Measurements from ENCODE around the gene CDC34. TPM values are rescaled to one million over a fixed set of nuclear protein-coding genes. Genes with fewer than 3 reads are reported as not detected.
A peak's percentile ranks its signal among the peaks of the same experiment; 100 is the strongest.

CDC34 gene
- total RNA-seq, 1 donor from 2014 or later: 23.1 TPM

GRCh38 chr19:510606-511100 is 20.9 kb upstream of the CDC34 start:
- peaks cover 43% of the 10 kb centered on the region for H3K4me1 Mint-ChIP-seq
- no peaks in the 10 kb centered on the region for H3K9me3 Mint-ChIP-seq
- no peaks in the 10 kb centered on the region for H3K27me3 Mint-ChIP-seq
- peak overlapping the region; percentile 84 for H3K27ac Mint-ChIP-seq
- TF ChIP-seq CTCF (IDR thresholded peaks at IDR 0.05): peak; percentile 99
- CTCF ChIA-PET: interaction anchor here (1.0 to 2.2 kb wide), 8 partner anchors 11 to 232 kb away, joined by 3 to 11 read pairs (median 6); partner anchors contain the start of gene CDC34
- DNase-seq: peak; percentile 83
- H3K36me3 Mint-ChIP-seq (ENCODE audit: low read depth): peaks cover 12% of the 10 kb centered on the region
- ATAC-seq (ENCODE audit: low read depth): peak; percentile 48
- intact Hi-C loops (cut with micrococcal nuclease): loop anchor here (5.0 kb wide), 1 partner anchor 122 kb away; the partner anchor contains the start of gene POLRMT
- POLR2A ChIA-PET: interaction anchor here (0.7 to 2.3 kb wide), 7 partner anchors 8 to 22 kb away, joined by 3 to 23 read pairs (median 3); partner anchors contain the start of gene CDC34
- peak overlapping the region; percentile 74 for H3K4me3 Mint-ChIP-seq

- Mint-ChIP-seq H3K4me1 (peaks cover 40% of the 10 kb centered on the region), H3K9me3 (no peaks in the 10 kb centered on the region), H3K36me3 (ENCODE audit: low read depth) (peaks cover 12% of the 10 kb centered on the region), H3K27ac (peak overlapping the region; percentile 84), H3K27me3 (no peaks in the 10 kb centered on the region), H3K4me3 (peak overlapping the region; percentile 74)
- intact Hi-C loops (cut with micrococcal nuclease): loop anchor here (5.0 kb wide), 1 partner anchor 121 kb away; the partner anchor contains the start of gene POLRMT
- ATAC-seq (ENCODE audit: low read depth): no peak
- ChIA-PET POLR2A (interaction anchor here (0.6 to 2.3 kb wide), 8 partner anchors 9 to 1525 kb away, joined by 3 to 23 read pairs (median 4); partner anchors contain the start of gene CDC34), CTCF (interaction anchor here (0.7 to 2.2 kb wide), 9 partner anchors 11 to 233 kb away, joined by 3 to 11 read pairs (median 5); partner anchors contain the start of gene CDC34)
- no peak for TF ChIP-seq CTCF (IDR thresholded peaks at IDR 0.05)
- no peak for DNase-seq
These were observed 20.3 kb upstream of the CDC34 start for GRCh38 chr19:511101-511851.

GRCh38 chr19:512547-513365 is 18.8 kb upstream of the CDC34 start:
- intact Hi-C loops (cut with micrococcal nuclease): loop anchor here (5.0 kb wide), 1 partner anchor 120 kb away; the partner anchor contains the start of gene POLRMT
- ATAC-seq (ENCODE audit: low read depth) (no peak), DNase-seq (no peak)
- ChIA-PET POLR2A (no interaction called here), CTCF (no interaction called here)
- H3K4me3 Mint-ChIP-seq: no peak overlapping the region
- H3K27ac Mint-ChIP-seq: no peak overlapping the region
- no peaks in the 10 kb centered on the region for H3K9me3 Mint-ChIP-seq
- H3K4me1 Mint-ChIP-seq: peaks cover 34% of the 10 kb centered on the region
- TF ChIP-seq CTCF (IDR thresholded peaks at IDR 0.05): no peak
- peaks cover 9% of the 10 kb centered on the region for H3K36me3 Mint-ChIP-seq (ENCODE audit: low read depth)
- no peaks in the 10 kb centered on the region for H3K27me3 Mint-ChIP-seq

GRCh38 chr19:513368-514165 is 18.0 kb upstream of the CDC34 start:
- H3K36me3 Mint-ChIP-seq (ENCODE audit: low read depth): peaks cover 9% of the 10 kb centered on the region
- H3K4me3 Mint-ChIP-seq: no peak overlapping the region
- no peaks in the 10 kb centered on the region for H3K9me3 Mint-ChIP-seq
- no peaks in the 10 kb centered on the region for H3K27me3 Mint-ChIP-seq
- H3K4me1 Mint-ChIP-seq: peaks cover 26% of the 10 kb centered on the region
- DNase-seq (no peak), ATAC-seq (ENCODE audit: low read depth) (no peak)
- no peak for TF ChIP-seq CTCF (IDR thresholded peaks at IDR 0.05)
- POLR2A ChIA-PET: no interaction called here
- CTCF ChIA-PET: no interaction called here
- H3K27ac Mint-ChIP-seq: no peak overlapping the region
- intact Hi-C loops (cut with micrococcal nuclease): loop anchor here (5.0 kb wide), 1 partner anchor 119 kb away; the partner anchor contains the start of gene POLRMT
